HG03039 (cell line): ENCODE measurements around the gene WDR59.
"Not testable (repeated sequence)": the region's sequence is repeated elsewhere in the genome, so short reads cannot be mapped to it uniquely, and the experiment has no call there.

ENCODE experiments used
- ATAC-seq: cut with Tn5 transposase; IDR thresholded peaks from one replicate; pipeline ENCODE4 v1.9.1; 2021; ENCODE audit warnings: mild to moderate bottlenecking, moderate library complexity; ENCODE audit not compliant: unreplicated experiment

WDR59 gene

DNA sequence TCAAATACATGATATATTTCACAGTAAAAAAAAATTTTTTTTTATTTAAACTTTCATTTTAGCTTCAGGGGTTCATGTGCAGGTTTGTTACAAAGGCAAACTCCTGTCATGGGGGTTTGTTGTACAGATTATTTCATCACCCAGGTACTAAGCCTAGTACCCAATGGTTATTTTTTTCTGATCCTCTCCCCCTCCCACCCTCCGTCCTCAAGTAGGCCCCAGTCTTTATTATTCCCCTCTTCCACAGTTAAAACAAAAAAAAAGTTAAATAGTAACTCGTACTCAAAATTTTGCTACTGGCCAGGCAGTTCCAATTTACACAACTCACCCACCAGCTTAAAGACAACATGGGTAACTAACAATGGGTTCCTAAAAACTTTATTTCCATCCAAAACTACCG is 63.9 kb downstream of the WDR59 start:
- no peak for ATAC-seq

DNA sequence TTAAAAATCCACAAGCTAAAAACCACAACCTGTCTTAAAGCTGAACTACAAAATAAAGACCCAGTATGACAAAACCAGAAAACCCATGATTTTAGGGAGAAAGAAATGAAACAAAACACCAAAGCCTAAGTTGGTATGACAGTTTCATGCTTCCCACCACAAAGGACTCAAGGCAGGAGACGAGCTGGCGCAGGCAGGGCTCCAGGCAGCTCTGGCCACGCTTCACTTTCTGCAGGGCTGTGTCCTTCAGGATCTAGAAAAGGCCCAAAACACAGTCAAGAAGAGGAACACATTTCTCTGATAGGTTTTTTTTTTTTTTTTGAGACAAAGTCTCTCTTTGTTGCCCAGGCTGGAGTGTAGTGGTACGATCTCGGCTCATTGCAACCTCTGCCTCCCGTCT is 75.3 kb downstream of the WDR59 start:
- ATAC-seq = no peak

DNA sequence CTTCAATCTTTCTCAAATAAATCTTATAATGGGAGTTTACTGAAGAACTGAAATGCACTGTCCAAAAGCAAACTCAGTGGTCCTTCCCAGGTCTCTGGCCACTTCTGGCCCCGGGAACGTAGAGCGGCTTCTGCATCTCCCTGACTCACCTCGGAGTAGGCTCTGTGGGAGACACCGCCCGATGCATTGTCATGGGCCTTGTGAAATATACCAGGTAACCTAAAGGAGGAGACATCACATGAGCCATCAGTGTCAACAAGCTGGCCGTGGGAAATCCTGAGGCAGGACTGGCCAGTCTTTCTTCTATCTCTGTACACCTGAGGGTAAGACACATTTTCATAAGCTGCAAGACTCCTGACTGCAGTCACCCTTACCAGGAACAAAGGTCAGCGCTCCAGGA is 76.2 kb downstream of the WDR59 start:
- not testable (repeated sequence) for ATAC-seq

DNA sequence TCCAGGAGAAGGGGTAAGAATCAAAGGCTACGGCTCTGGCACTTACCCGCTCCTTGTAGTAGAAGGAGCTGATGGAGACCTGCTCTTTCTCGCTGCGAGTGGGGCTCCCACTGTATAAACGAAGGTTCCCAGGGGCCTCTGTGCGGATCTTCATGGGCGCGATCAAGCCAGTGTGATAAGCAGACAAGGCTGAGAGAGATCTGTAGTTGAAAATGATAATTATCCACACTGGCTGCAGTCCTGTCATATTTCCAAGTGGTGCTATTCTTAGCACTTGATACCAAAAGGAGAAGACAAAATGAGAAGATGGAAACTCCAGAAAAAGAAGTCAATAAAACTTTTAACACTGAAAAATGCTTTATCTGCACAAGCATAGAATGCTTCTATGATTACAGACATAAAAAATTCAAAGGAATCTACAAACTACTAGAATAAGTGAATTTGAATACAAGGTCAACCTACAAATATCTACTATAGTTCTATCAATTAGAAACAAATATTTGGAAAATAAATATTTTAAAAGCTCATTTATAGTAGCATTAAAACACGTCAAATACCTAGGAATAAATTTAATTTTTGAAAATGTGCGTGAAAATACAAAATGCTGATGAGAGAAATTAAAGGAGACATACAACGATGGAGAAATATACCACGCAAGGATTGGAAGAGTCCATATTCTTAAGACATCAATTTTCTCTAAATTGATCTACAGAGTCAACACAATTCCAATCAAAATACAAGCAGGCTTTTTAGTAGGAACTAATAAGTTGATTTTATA is 80.8 kb downstream of the WDR59 start:
- no peak for ATAC-seq

DNA sequence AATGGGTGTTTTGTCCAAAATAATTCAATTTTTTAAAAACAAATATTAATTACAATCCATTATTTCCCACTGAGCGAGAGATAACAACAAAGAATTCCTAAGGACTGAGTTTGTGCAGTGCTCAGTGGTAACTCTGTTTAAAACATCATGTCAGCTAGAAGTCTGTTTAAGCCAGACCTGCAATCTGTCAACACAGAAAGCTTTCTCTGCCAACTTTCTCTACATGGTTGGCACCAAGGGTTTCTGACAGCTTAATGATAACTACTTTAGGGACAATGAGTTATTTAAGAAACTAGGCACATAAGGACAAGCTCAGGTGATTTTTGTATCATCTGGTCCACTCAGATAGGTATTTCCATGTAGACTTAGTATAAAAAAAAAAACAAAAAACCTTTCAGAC is 81.8 kb downstream of the WDR59 start:
- no peak for ATAC-seq

DNA sequence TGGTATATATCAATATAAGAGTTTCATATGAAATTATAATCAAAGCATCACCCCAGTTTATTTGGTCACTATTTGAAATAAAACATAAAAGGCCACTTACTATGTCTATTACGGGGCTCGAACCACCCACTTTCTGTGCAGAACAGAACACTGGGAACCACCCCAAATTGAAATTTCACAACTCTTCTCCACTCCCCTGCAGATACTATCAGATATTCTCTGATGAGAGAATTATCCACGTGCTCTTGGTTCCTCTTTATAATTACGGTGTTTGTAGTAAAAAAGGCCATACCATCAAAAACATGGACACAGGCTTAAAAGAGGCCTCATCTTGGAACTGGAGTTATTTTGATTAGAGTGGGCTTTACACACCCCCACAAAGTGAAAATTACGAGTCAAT is 82.8 kb downstream of the WDR59 start:
- ATAC-seq = no peak

DNA sequence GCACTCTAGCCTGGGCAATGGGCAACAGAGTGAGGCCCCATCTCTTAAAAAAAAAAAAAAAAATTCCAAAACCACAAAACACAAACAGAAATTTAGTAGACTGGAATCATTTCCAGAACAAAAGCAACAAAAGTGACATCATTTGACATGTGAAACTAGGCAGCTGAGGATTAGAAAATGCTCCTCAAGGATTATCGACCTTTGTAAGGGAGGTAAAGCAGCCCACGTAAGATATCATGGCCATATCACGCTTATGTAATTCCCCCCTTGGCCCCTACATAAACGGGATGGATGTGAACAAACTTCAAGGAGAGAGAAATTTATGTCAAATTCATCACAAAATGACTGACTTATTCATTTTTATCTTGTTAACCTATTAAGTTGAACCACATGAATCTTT is 83.3 kb downstream of the WDR59 start:
- no peak for ATAC-seq

DNA sequence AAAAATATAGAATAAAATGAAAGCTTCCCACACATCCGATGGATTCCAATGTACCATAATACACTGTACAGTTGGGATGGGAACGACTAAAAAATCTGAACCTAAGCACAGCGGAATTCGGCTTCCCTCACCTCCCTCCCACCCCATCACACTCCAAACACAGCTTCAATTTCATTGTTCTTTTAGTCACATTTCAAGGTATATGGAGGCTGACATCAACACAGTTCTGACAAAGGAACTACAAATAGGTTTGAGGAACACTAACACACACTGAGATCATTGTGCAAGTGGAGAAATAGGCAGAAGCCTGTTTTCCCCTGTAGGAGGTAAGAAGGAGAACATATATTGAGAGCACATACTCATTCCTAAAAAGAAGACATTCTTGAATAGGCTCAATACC is 85.1 kb downstream of the WDR59 start:
- ATAC-seq = no peak

DNA sequence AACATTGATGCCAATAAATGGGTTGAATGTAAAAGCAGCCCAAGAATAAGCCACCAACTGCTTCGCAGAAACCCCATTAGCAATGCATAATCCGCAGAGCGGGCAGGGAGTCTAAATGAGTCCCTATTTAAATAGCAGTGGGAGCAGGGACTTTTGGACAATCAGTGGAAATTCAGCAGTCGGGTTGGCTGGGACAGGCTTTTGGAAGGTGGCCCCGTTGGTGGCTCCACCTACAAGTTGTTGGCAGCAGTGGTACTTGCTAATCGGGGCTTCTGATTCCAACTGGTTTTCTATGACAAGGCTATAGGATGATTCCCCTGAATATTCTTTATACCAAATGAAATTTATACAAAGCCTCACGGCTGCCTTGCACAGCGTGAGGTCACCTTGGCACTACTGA is 86.3 kb downstream of the WDR59 start:
- ATAC-seq = no peak

DNA sequence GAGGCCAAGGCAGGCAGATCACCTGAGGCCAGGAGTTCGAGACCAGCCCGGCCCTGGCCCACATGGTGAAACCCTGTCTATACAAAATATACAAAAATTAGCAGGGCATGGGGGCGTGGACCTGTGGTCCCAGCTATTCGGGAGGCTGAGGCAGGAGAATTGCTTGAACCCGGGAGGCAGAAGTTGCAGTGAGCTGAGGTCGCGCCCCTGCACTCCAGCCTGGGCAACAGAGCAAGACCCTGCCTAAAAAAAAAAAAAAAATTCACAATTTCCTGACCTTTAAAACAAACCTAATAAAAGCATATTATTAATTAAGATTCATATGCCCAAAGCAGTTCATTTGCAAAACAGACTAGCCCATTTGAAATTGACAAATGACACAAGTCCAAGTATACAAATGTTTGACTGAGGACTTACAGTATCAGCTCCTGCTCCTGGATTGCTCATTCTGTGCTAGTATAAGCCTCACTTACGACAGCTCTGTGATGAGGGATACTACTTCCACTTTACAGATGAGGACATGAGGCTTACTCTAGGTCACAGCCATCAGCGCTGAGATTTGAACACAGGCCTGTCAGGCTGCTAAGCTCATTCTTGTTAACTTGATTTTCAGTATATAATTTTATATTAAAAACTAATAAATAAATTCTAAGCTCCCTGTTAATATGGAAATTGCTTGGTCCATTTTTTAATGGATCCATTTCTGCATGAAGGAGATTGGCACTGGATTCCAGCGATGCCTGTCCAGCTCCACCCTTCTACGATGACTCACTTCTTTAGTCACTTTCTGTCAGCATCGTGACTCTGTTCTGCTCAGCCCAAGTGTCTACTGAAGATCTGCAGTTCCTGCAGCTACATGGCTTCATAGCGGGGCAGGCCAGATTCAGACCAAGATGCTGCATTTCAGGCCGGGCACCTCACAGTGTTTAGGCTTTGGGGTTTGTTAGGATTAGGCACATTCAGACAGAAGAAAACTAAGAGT is 88.2 kb downstream of the WDR59 start:
- no peak for ATAC-seq

DNA sequence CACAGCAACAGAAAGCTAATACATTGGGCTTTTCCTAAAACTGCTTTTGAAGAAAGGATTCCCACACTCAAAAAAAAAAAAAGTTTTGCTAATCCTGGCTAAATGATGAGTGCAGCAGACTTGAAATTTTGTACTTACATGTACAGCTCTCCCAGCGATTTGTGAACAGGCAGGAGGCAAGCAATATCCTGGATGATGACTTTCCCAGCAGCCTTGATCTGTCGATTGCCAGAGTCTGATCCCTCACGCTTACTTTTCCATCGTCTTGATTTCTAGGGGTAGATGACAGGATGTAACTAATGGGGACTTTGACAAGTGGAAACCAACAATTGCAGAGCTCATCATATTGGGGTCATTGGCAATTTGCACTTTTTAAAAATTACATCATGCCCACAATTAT is 91.4 kb downstream of the WDR59 start:
- ATAC-seq = no peak

DNA sequence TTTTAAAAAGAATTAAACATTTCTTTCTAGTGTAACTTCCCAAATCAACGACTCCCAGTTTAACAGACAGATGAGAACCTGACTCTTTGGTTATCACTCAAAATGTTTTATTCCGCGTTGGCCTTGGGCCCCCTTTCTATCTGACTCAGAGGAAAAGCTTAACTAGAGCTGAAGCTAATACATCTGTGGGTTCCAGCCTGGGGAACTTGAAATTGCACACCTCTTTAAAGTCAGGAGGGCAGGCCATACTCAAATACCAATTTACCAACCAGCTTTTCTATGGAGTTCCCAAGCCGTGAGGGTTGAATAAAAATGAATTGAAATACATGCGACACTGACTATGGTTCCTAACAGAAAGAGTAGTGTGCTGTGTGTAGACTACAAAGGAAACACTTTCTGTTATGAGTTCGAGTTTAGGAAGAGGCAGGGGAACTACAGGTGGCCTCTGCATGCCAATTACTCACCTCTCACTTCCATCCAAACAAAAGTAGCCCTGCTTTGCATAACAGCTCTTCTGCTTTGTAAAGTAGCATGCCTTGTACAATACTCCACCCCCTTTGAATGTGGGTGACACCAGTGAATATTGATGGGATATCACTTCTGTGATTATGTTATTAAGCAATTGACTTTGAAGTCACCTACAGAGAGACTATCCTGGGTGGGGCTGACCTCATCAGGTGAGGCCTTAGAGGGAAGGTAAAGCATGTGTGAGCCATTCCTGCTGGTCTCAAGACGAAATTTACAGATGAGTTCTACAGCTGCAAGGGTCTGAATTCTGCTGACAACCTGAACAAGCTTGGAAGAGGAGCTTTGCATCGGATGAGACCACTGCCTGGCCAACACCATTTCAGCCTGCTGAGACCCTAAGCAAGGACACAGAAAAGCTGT is 92.1 kb downstream of the WDR59 start:
- ATAC-seq = peak; percentile 71

DNA sequence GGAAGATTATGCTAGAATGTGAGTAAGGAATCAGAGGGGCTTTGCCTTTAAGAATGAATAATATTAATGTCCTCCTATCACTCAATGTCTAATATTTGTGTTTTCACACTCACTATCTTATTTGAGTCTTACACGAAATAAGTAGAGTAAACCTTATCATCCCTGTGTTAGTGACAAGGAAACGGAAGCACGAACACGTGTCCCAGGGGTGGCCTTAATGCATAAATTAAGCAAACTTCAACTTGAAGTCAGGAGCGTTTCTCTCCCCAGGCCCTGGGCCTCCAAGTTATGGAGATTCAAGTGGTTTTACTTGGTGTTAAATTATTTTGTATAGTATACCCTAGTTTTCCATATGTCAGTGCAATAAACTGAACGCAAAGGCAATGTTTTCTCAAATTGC is 96.0 kb downstream of the WDR59 start:
- ATAC-seq = no peak

DNA sequence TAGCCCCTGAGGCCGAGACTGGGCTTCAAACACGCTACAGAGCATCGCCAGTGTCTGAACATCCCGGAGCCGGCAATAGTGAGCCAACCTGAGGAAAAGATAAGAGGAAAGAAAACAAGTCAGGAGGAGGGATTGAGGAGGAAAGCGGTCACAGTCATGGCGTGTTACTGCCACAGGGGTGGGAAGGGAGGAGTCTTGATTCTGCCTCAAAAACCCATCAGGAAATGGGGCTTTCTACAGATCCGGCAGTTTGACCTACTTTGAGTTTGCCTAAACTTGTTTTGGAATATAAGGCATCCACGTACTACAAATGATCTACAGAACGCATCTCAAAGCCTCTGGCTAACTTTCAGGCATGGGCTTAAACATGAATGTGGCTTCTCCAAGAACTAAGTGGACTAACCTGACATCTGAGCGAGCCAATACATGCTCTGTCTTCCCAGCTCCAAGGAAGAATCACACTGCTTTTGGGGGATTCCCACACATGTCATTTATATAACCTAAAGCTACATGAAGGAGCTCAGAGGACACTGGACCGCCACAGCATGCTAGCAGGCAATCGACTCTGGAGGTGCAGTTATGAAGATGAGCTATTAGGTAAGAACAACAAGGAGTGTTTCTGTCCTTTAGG is 96.6 kb downstream of the WDR59 start:
- ATAC-seq = no peak

DNA sequence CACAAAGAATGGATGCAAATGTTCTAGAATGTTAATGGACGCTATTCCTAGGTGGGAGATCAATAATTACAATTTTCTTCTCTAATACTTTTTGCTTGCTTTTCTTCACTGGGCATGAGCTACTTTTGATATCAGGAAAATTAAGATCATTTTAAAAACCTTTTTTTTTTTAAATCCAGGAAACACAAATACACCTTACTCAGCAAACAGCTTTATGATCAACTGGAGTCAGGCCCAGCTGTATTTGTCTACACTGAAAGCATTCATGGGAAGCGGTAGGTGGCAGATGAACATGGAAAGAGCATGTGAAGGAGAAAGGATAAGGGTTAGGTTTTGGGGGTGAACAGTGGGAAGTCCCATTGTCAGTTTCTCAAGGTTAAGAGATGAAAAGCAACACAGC is 97.8 kb downstream of the WDR59 start:
- no peak for ATAC-seq

DNA sequence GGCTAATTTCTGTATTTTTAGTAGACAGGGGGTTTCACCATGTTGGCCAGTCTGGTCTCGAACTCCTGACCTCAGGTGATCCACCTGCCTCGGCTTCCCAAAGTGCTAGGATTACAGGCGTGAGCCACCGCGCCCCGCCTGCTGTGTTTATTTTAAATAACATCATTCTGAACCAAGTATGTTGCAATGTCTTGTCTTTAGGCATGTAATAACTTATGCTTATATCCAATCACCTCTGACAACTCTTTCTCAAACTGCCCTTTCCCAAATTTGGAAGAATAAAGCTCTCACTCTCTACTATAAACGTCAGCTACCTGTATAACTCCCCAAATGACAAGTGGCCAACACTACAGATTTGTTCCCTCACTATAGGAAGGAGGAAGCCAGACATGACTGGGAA is 107.2 kb downstream of the WDR59 start:
- no peak for ATAC-seq

DNA sequence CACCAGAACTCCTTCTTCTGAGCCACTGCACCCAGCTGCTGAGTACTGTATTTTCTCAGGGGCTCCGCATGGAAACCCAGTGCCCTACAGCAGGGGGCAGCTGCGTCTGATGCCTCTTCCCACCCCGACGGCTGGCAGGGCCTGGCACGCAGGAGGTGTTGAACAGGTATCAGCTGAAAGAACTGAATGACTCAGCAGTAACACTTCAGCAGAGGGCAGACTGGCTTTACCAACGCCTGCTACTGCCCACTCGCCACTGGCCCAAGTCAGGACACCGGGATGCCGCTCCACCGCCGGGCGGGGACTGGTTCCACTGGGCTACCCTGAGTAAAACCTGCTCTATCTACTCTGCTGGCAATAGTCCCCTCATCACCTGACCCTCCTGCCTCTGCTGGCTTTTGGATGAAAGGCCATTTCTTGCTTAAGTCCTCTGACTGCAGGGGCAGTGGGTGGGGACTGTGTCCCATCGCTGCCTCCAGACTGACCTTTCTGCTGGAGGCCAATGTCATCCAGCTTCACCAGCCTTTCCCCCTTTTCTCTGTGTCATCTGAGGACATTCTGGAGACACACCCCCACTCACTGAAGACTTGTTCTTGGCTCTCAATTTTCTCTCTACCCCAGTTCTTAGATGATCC is 109.9 kb downstream of the WDR59 start:
- ATAC-seq = no peak

DNA sequence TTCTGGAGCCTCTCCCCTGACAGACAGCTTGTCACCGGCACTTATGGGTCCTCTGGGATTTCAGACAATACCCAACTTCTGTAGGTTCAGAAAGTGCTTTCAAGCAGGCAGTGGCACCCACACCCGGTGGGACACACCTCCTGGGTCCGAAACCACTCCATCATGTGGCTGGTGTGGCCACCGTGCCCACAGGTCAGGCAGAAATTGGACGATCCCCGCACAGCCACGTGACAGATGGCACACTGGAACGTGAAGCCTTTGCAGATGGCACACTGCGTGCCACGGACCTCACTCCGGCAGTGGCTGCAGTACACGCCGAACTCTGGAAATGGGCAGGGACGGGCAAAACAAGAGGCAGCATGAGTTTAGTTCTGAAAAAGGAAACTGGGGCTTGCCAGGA is 110.8 kb downstream of the WDR59 start:
- ATAC-seq = no peak

DNA sequence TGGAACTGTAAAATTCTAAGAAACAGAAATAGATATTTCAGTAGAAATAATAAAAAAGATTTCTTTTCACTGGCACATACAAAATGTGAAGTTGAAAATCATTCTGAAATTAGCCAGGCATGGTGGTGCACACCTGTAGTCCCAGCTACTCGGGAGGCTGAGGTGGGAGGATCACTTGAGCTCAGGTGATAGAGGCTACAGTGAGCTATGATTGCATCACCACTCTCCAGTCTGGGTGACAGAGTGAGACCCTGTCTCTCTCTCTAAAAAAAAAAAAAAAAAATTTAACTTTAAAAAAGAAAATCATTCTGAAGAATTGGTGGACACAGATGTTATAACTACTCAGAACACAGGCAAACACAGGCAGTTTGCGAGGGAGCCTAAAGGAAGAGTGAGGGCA is 112.6 kb downstream of the WDR59 start:
- ATAC-seq = no peak

DNA sequence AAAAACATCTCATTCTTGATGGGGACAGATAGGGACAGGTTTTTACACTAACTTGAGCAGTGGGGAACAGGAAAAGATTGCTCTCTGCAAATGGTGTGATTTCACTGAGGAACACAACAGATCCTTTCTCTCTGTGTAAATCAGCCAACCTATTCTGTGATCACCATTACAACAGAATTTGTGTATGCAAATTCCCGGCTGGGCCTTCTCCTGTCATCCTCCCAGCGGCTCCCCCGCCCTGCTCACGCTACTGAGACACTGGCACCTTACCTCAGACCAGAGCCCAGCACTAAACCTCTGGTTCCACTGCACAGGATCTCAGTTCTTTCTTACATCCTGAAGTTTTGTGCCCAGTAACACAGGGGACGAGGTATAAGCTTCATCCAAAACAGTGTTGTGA is 113.3 kb downstream of the WDR59 start:
- no peak for ATAC-seq
